NB4 (cell line): ENCODE data around the gene KLRC1.

Experiments used
- MAX ChIP-seq: IDR thresholded peaks from 2 replicates; pipeline ENCODE4 v1.6.1; 2011; ENCODE audit warnings: low read depth, low read length
- MYC ChIP-seq: IDR thresholded peaks from 2 replicates; pipeline ENCODE4 v1.6.1; 2011; ENCODE audit warnings: low read depth, low read length
- POLR2A ChIP-seq: IDR thresholded peaks from 2 replicates; pipeline ENCODE4 v1.6.1; 2011; ENCODE audit warnings: mild to moderate bottlenecking; ENCODE audit not compliant: insufficient read length; ENCODE audit errors: extremely low read depth
- TF ChIP-seq, protein P1 (sequence below): IDR thresholded peaks from one replicate; pipeline ENCODE4 v1.5.1; 2012; ENCODE audit warnings: low read depth, low read length

DNA sequence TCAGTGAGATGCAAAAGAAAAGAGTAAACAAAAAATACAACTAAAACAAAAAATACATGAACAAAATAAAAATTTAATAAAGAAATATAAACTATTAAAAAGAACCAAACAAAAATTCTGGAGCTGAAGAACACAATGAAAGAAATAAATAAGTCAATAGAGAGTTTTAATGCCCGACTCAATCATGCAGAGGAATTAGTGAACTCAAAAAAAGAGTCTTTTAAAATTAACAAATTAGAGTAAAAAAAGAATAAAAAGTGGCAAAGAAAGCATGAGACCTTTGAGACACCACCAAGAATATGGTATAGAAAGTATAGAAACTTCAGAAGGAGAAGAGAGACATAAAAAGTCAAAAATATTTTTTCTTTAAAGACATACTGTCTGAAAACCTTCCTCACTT, 2.6 kb upstream of the KLRC1 start:
- TF ChIP-seq, protein P1, sequence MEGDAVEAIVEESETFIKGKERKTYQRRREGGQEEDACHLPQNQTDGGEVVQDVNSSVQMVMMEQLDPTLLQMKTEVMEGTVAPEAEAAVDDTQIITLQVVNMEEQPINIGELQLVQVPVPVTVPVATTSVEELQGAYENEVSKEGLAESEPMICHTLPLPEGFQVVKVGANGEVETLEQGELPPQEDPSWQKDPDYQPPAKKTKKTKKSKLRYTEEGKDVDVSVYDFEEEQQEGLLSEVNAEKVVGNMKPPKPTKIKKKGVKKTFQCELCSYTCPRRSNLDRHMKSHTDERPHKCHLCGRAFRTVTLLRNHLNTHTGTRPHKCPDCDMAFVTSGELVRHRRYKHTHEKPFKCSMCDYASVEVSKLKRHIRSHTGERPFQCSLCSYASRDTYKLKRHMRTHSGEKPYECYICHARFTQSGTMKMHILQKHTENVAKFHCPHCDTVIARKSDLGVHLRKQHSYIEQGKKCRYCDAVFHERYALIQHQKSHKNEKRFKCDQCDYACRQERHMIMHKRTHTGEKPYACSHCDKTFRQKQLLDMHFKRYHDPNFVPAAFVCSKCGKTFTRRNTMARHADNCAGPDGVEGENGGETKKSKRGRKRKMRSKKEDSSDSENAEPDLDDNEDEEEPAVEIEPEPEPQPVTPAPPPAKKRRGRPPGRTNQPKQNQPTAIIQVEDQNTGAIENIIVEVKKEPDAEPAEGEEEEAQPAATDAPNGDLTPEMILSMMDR: no peak
- TF ChIP-seq MAX: no peak
- no peak for TF ChIP-seq POLR2A
- TF ChIP-seq MYC: no peak
